HL-60 (cell line): ENCODE measurements around the gene LARP4.

Experiments used
- DNase-seq, 2 experiments: peaks; one replicate each; pipeline ENCODE4 v3.0.0-alpha.2; 2010 to 2020; ENCODE audit warnings: low read depth in 1 of 2, low spot score in 1 of 2
- H3K27ac ChIP-seq: fragments of 250-450 bp; sonication (Bioruptor Pico); replicated peaks from 2 replicates; pipeline ENCODE4 v1.5.1; 2020; ENCODE audit warnings: mild to moderate bottlenecking, moderate library complexity
- H3K27me3 ChIP-seq: fragments of 250-450 bp; sonication (Bioruptor Pico); 2 replicates; pipeline ENCODE4 v1.5.1; 2021; ENCODE audit warnings: mild to moderate bottlenecking, moderate library complexity; ENCODE audit not compliant: insufficient read depth, poor library complexity, severe bottlenecking
- H3K4me3 ChIP-seq: replicated peaks from 2 replicates; pipeline ENCODE4 v1.5.1; 2011; ENCODE audit warnings: mild to moderate bottlenecking, control low read depth, low read length; ENCODE audit not compliant: insufficient read depth
- GABPA ChIP-seq: IDR thresholded peaks from 2 replicates; pipeline ENCODE4 v1.6.1; 2012; ENCODE audit warnings: low read depth
- POLR2AphosphoS5 ChIP-seq: IDR thresholded peaks from 2 replicates; pipeline ENCODE4 v1.6.1; 2012; ENCODE audit warnings: low read depth
- REST ChIP-seq: IDR thresholded peaks from 2 replicates; pipeline ENCODE4 v1.6.1; 2012; ENCODE audit warnings: low read depth; ENCODE audit not compliant: insufficient replicate concordance
- SPI1 ChIP-seq: IDR thresholded peaks from 2 replicates; pipeline ENCODE4 v1.6.1; 2012; ENCODE audit warnings: low read depth, mild to moderate bottlenecking, borderline replicate concordance
- TF ChIP-seq, protein P1 (sequence below): IDR thresholded peaks from one replicate; pipeline ENCODE4 v1.5.1; 2011; ENCODE audit warnings: low read length, control low read depth, inconsistent platforms; ENCODE audit not compliant: insufficient read depth

LARP4 gene

DNA sequence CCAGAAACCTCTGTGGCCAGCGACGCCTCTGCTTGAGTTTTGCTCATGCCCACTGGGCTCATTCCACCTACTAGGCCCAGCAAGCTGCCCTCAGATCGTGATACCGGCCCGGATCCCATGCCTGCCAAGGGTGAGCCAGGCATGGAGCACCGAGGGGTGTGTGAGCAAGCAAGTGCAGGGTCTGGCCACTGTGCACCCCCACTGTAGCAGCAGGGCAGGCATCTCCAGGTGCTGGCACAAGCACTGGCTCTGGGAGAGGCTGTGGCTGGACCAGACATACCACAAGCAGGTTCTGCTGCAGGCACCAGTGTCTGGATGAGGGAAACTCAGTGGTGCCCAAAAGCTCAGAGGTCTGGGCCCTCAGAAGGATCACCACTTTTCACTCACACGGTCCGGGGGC lies 24.9 kb upstream of the LARP4 start:
- Histone ChIP-seq H3K27ac (no peak overlapping the region), H3K27me3 (no peaks in the 10 kb centered on the region), H3K4me3 (no peak overlapping the region)
- no peak for DNase-seq
- TF ChIP-seq POLR2AphosphoS5, result no peak
- no peak for TF ChIP-seq GABPA
- TF ChIP-seq SPI1, result no peak
- TF ChIP-seq, protein P1, sequence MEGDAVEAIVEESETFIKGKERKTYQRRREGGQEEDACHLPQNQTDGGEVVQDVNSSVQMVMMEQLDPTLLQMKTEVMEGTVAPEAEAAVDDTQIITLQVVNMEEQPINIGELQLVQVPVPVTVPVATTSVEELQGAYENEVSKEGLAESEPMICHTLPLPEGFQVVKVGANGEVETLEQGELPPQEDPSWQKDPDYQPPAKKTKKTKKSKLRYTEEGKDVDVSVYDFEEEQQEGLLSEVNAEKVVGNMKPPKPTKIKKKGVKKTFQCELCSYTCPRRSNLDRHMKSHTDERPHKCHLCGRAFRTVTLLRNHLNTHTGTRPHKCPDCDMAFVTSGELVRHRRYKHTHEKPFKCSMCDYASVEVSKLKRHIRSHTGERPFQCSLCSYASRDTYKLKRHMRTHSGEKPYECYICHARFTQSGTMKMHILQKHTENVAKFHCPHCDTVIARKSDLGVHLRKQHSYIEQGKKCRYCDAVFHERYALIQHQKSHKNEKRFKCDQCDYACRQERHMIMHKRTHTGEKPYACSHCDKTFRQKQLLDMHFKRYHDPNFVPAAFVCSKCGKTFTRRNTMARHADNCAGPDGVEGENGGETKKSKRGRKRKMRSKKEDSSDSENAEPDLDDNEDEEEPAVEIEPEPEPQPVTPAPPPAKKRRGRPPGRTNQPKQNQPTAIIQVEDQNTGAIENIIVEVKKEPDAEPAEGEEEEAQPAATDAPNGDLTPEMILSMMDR, result no peak
- no peak for TF ChIP-seq REST

- TF ChIP-seq, protein P1, result no peak
- TF ChIP-seq GABPA (no peak), POLR2AphosphoS5 (no peak), REST (no peak), SPI1 (no peak)
- Histone ChIP-seq H3K27ac (no peak overlapping the region), H3K4me3 (no peak overlapping the region), H3K27me3 (no peaks in the 10 kb centered on the region)
- no peak for DNase-seq
Measured at GRCh38 chr12:50380761-50381325, 19.8 kb upstream of the LARP4 start.

DNA sequence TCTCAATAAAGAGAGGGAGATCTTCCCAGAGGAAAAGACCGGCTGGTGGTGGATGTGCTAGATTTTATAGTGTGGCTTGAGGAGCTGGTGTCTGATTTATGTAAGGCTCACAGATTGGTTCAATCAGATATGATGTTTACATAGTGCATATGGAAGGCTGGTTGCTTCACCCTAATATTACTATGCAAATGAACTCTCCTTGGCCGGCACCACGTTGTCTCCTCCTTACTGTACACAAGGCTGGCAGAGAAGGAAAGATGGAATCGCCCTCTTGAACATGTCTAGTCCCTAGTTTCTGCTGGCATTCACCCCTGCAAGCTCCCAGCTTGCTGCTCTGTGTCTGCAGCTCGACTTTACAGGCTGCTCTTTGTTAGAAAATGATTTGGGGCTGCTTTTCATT lies 13.2 kb upstream of the LARP4 start:
- TF ChIP-seq GABPA (no peak), REST (no peak), POLR2AphosphoS5 (no peak), SPI1 (no peak)
- TF ChIP-seq, protein P1, result no peak
- Histone ChIP-seq H3K27ac (no peak overlapping the region), H3K4me3 (no peak overlapping the region), H3K27me3 (no peaks in the 10 kb centered on the region)
- DNase-seq, result no peak
